ENCODE data around the gene ALDH1L1.

GRCh38 chr3:126056681-126057500, 123.5 kb downstream of the ALDH1L1 start:
- no peak for TF ChIP-seq POLR2AphosphoS5 (IDR thresholded peaks at IDR 0.05; ENCODE audit: low read depth, low read length)
- no peak for TF ChIP-seq TAF1 (IDR thresholded peaks at IDR 0.05; ENCODE audit: borderline replicate concordance, insufficient read depth, low read length)
- no peak for TF ChIP-seq REST (IDR thresholded peaks at IDR 0.05; ENCODE audit: insufficient read depth in 1 of 2, low read depth in 2 of 2, low read length in 2 of 2)

All from PFSK-1 (cell line).